ENCODE results near the gene PEF1. TPM values are rescaled to one million over a fixed set of nuclear protein-coding genes. Genes with fewer than 3 reads are reported as not detected.

The PEF1 gene
- total RNA-seq, 1 donor from 2014 or later: 37.9 TPM

GRCh38 chr1:31633117-31633516 lies 11.6 kb downstream of the PEF1 start:
- FAIRE-seq (no peak), DNase-seq (ENCODE audit: low spot score in 2 of 2) (no peak)

DNA sequence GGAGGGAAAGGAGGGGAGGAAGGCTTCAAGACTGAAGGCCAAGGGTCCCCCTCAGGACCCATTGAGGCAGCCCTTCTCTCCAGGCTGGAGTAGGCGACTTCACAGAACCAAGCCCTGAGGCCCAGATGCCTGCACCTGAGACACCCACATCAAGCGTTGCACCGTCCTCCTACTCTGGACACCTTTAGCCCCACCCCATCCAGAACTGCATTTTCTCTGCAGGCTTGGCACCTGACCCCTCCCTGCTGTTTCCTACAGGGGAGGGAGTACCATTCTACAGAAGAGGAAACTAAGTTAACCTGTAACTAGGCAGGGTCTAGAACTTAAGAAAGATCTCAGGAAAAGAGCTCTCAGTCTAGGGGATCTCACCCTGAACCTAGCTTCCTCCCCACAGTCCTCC lies 12.0 kb downstream of the PEF1 start:
- FAIRE-seq (no peak), DNase-seq (ENCODE audit: low spot score in 2 of 2) (no peak)

- DNase-seq (ENCODE audit: low spot score in 2 of 2) (no peak), FAIRE-seq (no peak)
These were observed 15.6 kb downstream of the PEF1 start for GRCh38 chr1:31628931-31629556.

GRCh38 chr1:31627930-31628559 lies 16.6 kb downstream of the PEF1 start:
- FAIRE-seq: no peak
- DNase-seq (ENCODE audit: low spot score in 2 of 2): no peak

GRCh38 chr1:31627301-31627929 lies 17.3 kb downstream of the PEF1 start:
- DNase-seq (ENCODE audit: low spot score in 2 of 2): peak in 1 of 2 donors; percentile 30
- FAIRE-seq: no peak

DNA sequence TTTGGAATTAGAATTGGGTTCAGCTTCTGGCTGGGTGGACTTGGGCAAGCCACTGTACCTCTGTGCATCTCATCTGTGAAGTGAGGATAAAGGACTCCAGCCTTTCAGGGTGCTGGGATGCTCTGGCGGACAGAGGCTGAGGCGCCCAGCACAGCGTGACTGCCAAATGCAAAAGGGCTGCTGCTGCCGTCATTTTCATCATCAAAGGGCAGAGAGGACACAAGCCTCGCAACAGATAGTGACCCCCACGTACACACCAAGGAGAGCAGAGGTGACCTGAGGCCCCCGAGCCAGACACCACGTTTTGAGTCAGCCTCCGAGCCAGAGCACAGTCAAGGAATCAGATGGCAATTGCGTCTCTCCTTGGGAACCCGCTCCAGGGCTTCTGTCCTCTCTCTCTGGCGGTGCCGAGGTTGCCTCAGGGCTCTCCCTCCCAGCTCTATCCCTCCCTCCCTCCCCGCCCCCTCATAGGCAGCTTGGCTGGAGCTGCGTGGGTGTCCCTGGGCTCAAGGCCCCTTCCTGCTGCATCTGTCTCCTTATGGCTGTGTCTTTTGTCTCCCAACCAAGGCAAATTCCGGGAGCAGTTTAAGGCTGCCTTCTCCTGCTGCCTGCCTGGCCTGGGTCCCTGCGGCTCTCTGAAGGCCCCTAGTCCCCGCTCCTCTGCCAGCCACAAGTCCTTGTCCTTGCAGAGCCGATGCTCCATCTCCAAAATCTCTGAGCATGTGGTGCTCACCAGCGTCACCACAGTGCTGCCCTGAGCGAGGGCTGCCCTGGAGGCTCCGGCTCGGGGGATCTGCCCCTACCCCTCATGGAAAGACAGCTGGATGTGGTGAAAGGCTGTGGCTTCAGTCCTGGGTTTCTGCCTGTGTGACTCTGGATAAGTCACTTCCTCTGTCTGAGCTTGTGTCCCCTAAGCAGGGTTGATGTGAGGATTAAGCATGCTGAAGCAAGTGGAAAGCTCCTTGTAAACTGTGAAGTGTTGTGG lies 18.2 kb downstream of the PEF1 start:
- DNase-seq (ENCODE audit: low spot score in 2 of 2) (peak in 1 of 2 donors; percentile 38), FAIRE-seq (no peak)

DNA sequence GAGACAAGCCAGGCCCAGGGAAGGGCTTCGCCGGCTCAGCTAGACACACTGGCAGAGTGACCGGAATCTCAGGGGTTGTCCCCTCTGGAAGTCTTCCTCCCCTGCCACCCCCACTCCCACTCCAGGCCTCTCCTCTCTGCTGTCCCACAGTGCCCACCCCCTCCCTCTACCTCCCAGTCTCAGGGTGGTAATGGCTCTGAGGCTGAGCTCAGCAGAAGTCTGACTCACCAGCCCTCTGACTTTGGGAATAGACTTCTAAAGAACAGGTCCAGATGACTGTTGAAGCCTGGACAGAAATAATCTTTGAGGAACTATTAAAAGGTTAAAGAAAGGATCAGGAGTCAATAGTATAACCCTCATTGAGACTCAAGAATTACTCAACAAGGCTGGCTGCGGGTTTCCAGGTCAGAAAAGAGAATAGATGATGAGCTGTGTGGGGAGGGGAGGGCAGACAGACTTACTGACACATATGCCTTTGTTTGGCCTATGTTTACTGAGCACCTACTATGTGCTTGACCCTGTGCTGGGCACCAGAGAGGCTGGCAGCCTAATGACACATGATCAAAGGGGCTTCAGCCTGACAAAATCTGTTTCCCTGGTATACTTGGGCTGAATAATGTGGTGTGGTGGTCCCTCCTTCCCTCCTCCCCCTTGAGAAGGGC lies 19.0 kb downstream of the PEF1 start:
- no peak for FAIRE-seq
- no peak for DNase-seq (ENCODE audit: low spot score in 2 of 2)

- DNase-seq (ENCODE audit: low spot score in 2 of 2): no peak
- FAIRE-seq: no peak
These were observed 19.8 kb downstream of the PEF1 start for GRCh38 chr1:31624731-31625514.

GRCh38 chr1:31624309-31624708 lies 20.4 kb downstream of the PEF1 start:
- DNase-seq (ENCODE audit: low spot score in 2 of 2) (no peak), FAIRE-seq (no peak)

GRCh38 chr1:31623365-31623764 lies 21.3 kb downstream of the PEF1 start:
- FAIRE-seq: no peak
- no peak for DNase-seq (ENCODE audit: low spot score in 2 of 2)

- DNase-seq (ENCODE audit: low spot score in 2 of 2) (peak in 1 of 2 donors; percentile 54), FAIRE-seq (no peak)
These were observed 22.6 kb downstream of the PEF1 start for GRCh38 chr1:31621847-31622730.

DNA sequence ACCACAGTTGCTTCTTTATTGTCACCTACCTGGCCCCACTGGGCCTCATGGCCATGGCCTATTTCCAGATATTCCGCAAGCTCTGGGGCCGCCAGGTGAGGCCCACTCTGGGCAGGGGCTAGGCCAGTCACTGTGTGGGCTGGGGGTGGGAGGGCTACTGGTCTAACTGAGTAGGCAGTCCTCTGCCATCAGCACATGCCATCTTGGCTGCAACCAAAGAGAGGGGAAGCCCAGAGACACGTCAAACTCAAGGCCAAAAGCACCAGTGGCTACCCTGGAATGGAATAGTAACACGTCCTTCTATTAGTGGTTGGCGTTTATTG lies 23.2 kb downstream of the PEF1 start:
- no peak for DNase-seq (ENCODE audit: low spot score in 2 of 2)
- no peak for FAIRE-seq

GRCh38 chr1:31620631-31621497 lies 23.8 kb downstream of the PEF1 start:
- DNase-seq (ENCODE audit: low spot score in 2 of 2) (no peak), FAIRE-seq (no peak)

DNA sequence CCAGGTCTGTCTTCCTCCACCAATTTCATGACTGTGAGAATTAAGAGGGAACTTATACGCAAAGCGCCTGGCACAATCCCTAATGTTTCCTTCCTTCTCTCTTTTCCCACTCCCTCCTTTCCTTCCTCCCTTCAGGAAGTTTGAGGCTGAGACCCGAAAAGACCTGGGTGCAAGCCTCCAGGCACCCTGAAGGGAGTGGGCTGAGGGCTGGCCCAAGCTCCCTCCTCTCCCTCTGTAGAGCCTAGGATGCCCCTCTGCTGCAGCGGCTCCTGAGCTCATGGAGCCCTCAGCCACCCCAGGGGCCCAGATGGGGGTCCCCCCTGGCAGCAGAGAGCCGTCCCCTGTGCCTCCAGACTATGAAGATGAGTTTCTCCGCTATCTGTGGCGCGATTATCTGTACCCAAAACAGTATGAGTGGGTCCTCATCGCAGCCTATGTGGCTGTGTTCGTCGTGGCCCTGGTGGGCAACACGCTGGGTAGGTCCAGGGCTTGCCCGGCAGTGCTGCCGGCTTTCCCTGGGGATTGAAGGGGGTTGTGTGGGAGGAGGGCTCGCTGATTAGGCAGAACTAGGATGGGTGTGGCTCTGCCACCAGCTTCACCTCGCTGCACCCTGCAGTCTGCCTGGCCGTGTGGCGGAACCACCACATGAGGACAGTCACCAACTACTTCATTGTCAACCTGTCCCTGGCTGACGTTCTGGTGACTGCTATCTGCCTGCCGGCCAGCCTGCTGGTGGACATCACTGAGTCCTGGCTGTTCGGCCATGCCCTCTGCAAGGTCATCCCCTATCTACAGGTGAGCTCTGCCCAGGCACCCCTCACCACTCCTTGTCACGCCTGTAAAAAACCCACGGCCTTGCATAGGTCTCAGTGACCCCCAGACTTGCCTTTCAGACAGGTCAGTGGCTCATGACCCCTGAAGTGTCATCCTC lies 25.5 kb downstream of the PEF1 start:
- FAIRE-seq: no peak

GRCh38 chr1:31617916-31618746 lies 26.5 kb downstream of the PEF1 start:
- DNase-seq (ENCODE audit: low spot score in 2 of 2) (peak; percentile 51 to 78), FAIRE-seq (no peak)

More for the DNA sequence above, 25.5 kb downstream of the PEF1 start:
- DNase-seq (ENCODE audit: low spot score in 2 of 2): no peak

Measured in frontal cortex (tissue), 4 donors.